GM12874 (cell line): ENCODE results near the gene C4BPB.

Source experiments
- TF ChIP-seq, protein P1 (sequence below): IDR thresholded peaks from 2 replicates; pipeline ENCODE4 v1.5.1; 2011; ENCODE audit warnings: low read depth, mild to moderate bottlenecking, control low read depth, low read length, moderate library complexity; ENCODE audit not compliant: insufficient read depth

Gene C4BPB

GRCh38 chr1:207064561-207064960 lies 24.1 kb upstream of the C4BPB start:
- TF ChIP-seq, protein P1, sequence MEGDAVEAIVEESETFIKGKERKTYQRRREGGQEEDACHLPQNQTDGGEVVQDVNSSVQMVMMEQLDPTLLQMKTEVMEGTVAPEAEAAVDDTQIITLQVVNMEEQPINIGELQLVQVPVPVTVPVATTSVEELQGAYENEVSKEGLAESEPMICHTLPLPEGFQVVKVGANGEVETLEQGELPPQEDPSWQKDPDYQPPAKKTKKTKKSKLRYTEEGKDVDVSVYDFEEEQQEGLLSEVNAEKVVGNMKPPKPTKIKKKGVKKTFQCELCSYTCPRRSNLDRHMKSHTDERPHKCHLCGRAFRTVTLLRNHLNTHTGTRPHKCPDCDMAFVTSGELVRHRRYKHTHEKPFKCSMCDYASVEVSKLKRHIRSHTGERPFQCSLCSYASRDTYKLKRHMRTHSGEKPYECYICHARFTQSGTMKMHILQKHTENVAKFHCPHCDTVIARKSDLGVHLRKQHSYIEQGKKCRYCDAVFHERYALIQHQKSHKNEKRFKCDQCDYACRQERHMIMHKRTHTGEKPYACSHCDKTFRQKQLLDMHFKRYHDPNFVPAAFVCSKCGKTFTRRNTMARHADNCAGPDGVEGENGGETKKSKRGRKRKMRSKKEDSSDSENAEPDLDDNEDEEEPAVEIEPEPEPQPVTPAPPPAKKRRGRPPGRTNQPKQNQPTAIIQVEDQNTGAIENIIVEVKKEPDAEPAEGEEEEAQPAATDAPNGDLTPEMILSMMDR = no peak

GRCh38 chr1:207067185-207067584 lies 21.5 kb upstream of the C4BPB start:
- TF ChIP-seq, protein P1 = no peak

DNA sequence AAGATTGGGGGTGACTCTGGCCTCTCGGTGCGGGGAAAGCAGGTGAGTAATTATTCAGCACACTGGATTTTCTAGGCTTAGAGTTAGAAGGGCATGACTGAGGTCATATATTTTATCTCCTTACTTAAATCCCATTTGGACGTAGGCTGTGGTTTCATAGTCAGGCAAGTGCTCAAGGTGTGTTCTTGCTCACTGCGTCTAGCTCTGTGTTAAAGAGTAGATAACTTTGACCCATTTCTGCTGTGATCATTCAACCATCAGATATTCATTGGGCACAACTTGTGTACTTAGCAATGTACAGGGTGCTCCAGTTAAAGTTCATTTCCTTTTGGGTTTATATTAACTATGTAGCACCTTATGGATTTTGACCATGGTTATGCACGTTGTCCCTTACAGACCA lies 21.0 kb upstream of the C4BPB start:
- TF ChIP-seq, protein P1 = no peak

- TF ChIP-seq, protein P1 = no peak
Observed at GRCh38 chr1:207069061-207069460, 19.6 kb upstream of the C4BPB start.

- TF ChIP-seq, protein P1 = no peak
Observed at GRCh38 chr1:207069858-207070506, 18.7 kb upstream of the C4BPB start.

GRCh38 chr1:207070811-207071210 lies 17.8 kb upstream of the C4BPB start:
- TF ChIP-seq, protein P1 = no peak

GRCh38 chr1:207071426-207071825 lies 17.2 kb upstream of the C4BPB start:
- TF ChIP-seq, protein P1 = no peak
